HG03439 (cell line): Measurements from ENCODE around the gene PRR7.

ENCODE experiments used
- ATAC-seq: cut with Tn5 transposase; IDR thresholded peaks from one replicate; pipeline ENCODE4 v1.9.1; 2021; ENCODE audit warnings: mild to moderate bottlenecking, moderate library complexity; ENCODE audit not compliant: unreplicated experiment

PRR7 gene

GRCh38 chr5:177466861-177467260, 20.2 kb downstream of the PRR7 start:
- ATAC-seq, result no peak

GRCh38 chr5:177467436-177467835, 20.8 kb downstream of the PRR7 start:
- ATAC-seq, result no peak

- ATAC-seq, result no peak
Observed at GRCh38 chr5:177468329-177468684, 21.7 kb downstream of the PRR7 start.

- no peak for ATAC-seq
Observed at GRCh38 chr5:177468685-177469628, 22.3 kb downstream of the PRR7 start.

- ATAC-seq, result no peak
Observed at GRCh38 chr5:177469750-177470525, 23.3 kb downstream of the PRR7 start.

GRCh38 chr5:177470759-177471536, 24.3 kb downstream of the PRR7 start:
- no peak for ATAC-seq

GRCh38 chr5:177471610-177472356, 25.2 kb downstream of the PRR7 start:
- no peak for ATAC-seq

GRCh38 chr5:177472460-177473442, 26.1 kb downstream of the PRR7 start:
- no peak for ATAC-seq

- ATAC-seq, result no peak
Observed at GRCh38 chr5:177473443-177474001, 26.9 kb downstream of the PRR7 start, which contains the start of gene DBN1. Gene DBN1 (minus strand): TSS chr5:177473634. CDS start chr5:177473521, 113 bp downstream.

GRCh38 chr5:177474002-177474476, 27.4 kb downstream of the PRR7 start:
- ATAC-seq, result no peak

GRCh38 chr5:177474846-177475562, 28.4 kb downstream of the PRR7 start:
- no peak for ATAC-seq

- ATAC-seq, result no peak
Observed at GRCh38 chr5:177475563-177476427, 29.2 kb downstream of the PRR7 start.

- no peak for ATAC-seq
Observed at GRCh38 chr5:177476531-177477233, 30.1 kb downstream of the PRR7 start.

- ATAC-seq, result no peak
Observed at GRCh38 chr5:177477701-177478477, 31.3 kb downstream of the PRR7 start.

- ATAC-seq, result no peak
Observed at GRCh38 chr5:177478711-177479646, 32.4 kb downstream of the PRR7 start.
